Neutrophil (primary cell): ENCODE data around the gene ATP9A.

Source experiments
- H3K27ac ChIP-seq: fragments of 200-600 bp; sonication (generic); 2 replicates; pipeline ENCODE4 v1.5.1; 2016; ENCODE audit warnings: mild to moderate bottlenecking, moderate library complexity
- H3K27me3 ChIP-seq: fragments of 200-600 bp; sonication (generic); 2 replicates; pipeline ENCODE4 v1.6.0; 2016; ENCODE audit warnings: mild to moderate bottlenecking
- H3K36me3 ChIP-seq: fragments of 200-600 bp; sonication (generic); 2 replicates; pipeline ENCODE4 v1.5.1; 2017
- H3K4me1 ChIP-seq, 2 experiments: fragments of 200-600 bp in 1 of 2; sonication (generic) in 1 of 2; 1 replicate in 1 of 2; 2 replicates in 1 of 2; pipeline versions ENCODE4 v1.5.1 to v1.6.1; 2013 to 2016; ENCODE audit warnings: low read depth in 1 of 2, low read length in 1 of 2, mild to moderate bottlenecking in 1 of 2, moderate library complexity in 1 of 2; ENCODE audit not compliant: control insufficient read depth in 1 of 2, insufficient read depth in 1 of 2
- H3K4me3 ChIP-seq, 2 experiments: fragments of 200-600 bp in 1 of 2; sonication (generic) in 1 of 2; 1 replicate in 1 of 2; 2 replicates in 1 of 2; pipeline ENCODE4 v1.5.1; 2013 to 2016; ENCODE audit warnings: low read depth in 1 of 2, low read length in 1 of 2, mild to moderate bottlenecking in 1 of 2, moderate library complexity in 1 of 2
- H3K9me3 ChIP-seq: fragments of 200-600 bp; sonication (generic); 2 replicates; pipeline ENCODE4 v1.5.1; 2016
- TF ChIP-seq, protein P1 (sequence below): fragments of 200-600 bp; sonication (generic); IDR thresholded peaks from 2 replicates; pipeline ENCODE4 v1.5.1; 2016; ENCODE audit warnings: antibody characterized with exemption

Gene ATP9A

GRCh38 chr20:51622004-51622874 lies 146.0 kb downstream of the ATP9A start:
- H3K36me3 ChIP-seq = peaks cover 4% of the 10 kb centered on the region
- H3K4me3 ChIP-seq = no peak overlapping the region
- H3K27me3 ChIP-seq = no peaks in the 10 kb centered on the region
- no peak overlapping the region for H3K27ac ChIP-seq
- no peaks in the 10 kb centered on the region for H3K4me1 ChIP-seq
- TF ChIP-seq, protein P1, sequence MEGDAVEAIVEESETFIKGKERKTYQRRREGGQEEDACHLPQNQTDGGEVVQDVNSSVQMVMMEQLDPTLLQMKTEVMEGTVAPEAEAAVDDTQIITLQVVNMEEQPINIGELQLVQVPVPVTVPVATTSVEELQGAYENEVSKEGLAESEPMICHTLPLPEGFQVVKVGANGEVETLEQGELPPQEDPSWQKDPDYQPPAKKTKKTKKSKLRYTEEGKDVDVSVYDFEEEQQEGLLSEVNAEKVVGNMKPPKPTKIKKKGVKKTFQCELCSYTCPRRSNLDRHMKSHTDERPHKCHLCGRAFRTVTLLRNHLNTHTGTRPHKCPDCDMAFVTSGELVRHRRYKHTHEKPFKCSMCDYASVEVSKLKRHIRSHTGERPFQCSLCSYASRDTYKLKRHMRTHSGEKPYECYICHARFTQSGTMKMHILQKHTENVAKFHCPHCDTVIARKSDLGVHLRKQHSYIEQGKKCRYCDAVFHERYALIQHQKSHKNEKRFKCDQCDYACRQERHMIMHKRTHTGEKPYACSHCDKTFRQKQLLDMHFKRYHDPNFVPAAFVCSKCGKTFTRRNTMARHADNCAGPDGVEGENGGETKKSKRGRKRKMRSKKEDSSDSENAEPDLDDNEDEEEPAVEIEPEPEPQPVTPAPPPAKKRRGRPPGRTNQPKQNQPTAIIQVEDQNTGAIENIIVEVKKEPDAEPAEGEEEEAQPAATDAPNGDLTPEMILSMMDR = no peak
- no peaks in the 10 kb centered on the region for H3K9me3 ChIP-seq

GRCh38 chr20:51620432-51620831 lies 147.8 kb downstream of the ATP9A start:
- Histone ChIP-seq H3K36me3 (peaks cover 4% of the 10 kb centered on the region), H3K27me3 (no peaks in the 10 kb centered on the region), H3K9me3 (no peaks in the 10 kb centered on the region), H3K4me1 (no peaks in the 10 kb centered on the region), H3K4me3 (no peak overlapping the region), H3K27ac (no peak overlapping the region)
- TF ChIP-seq, protein P1 = no peak

DNA sequence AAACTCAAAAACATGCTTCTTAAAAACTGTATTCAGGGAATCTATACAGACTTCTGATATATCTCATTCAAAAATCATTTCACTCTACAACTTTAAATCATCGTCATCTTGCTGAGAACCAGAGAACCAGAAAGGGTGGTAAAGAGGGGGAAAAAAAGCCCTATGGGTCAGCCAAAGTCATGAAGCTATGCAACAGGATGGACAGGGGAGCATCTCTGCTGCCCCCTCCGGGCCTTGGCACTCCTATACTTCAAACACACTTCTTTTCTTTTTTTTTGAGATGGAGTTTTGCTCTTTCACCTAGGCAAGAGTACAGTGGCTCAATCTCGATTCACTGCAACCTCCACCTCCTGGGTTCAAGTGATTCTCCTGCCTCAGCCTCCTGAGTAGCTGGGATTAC lies 152.1 kb downstream of the ATP9A start:
- Histone ChIP-seq H3K27me3 (no peaks in the 10 kb centered on the region), H3K27ac (no peak overlapping the region), H3K4me1 (no peaks in the 10 kb centered on the region), H3K4me3 (no peak overlapping the region), H3K9me3 (no peaks in the 10 kb centered on the region), H3K36me3 (peaks cover 8% of the 10 kb centered on the region)
- TF ChIP-seq, protein P1 = no peak

DNA sequence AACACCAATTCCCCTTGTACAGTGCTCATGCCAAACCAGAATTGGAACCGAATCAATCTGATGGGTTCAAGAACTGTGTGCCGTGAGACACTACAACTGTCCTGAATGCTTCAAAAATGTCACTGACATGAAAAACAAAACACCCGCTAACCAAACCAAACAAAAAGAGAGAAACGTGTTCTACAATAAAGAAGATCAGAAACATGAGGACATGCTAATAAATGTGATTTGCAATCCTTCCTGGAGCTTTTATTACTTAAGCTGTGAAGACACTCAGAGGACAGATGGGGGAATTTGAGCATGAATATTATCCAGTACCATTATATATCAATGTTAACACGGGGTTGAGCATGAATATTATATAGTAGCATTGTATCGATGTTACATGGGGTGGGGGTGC lies 153.5 kb downstream of the ATP9A start:
- no peak overlapping the region for H3K27ac ChIP-seq
- H3K27me3 ChIP-seq = no peaks in the 10 kb centered on the region
- no peak overlapping the region for H3K4me3 ChIP-seq
- H3K9me3 ChIP-seq = no peaks in the 10 kb centered on the region
- H3K4me1 ChIP-seq = no peaks in the 10 kb centered on the region
- TF ChIP-seq, protein P1 = no peak
- H3K36me3 ChIP-seq = peaks cover 8% of the 10 kb centered on the region

GRCh38 chr20:51613580-51613979 lies 154.6 kb downstream of the ATP9A start:
- TF ChIP-seq, protein P1 = no peak
- Histone ChIP-seq H3K36me3 (peaks cover 6% of the 10 kb centered on the region), H3K27ac (no peak overlapping the region), H3K27me3 (no peaks in the 10 kb centered on the region), H3K4me3 (no peak overlapping the region), H3K9me3 (no peaks in the 10 kb centered on the region), H3K4me1 (no peaks in the 10 kb centered on the region)
